Esophagus muscularis mucosa (tissue), 4 donors: ENCODE results near the gene OR7A5.
"Not testable (repeated sequence)": the region's sequence is repeated elsewhere in the genome, so short reads cannot be mapped to it uniquely, and the experiment has no call there.

Experiments
- CTCF ChIP-seq, 3 experiments: fragments of 200-600 bp in 2 of 3; fragments of 450-650 bp in 1 of 3; sonication (generic) in 2 of 3; IDR thresholded peaks; one replicate each; pipeline ENCODE4 v1.5.1; 2017 to 2019; ENCODE audit warnings: antibody characterized with exemption in 3 of 3, mild to moderate bottlenecking in 2 of 3, moderate library complexity in 1 of 3
- EP300 ChIP-seq: sonication (generic); formaldehyde crosslinking; IDR thresholded peaks from one replicate; pipeline ENCODE4 v1.6.1; 2017; ENCODE audit warnings: antibody characterized with exemption
- POLR2A ChIP-seq: fragments of 450-650 bp; IDR thresholded peaks from one replicate; pipeline ENCODE4 v1.6.1; 2017; ENCODE audit warnings: antibody characterized with exemption, moderate library complexity, mild to moderate bottlenecking, low read depth
- POLR2AphosphoS5 ChIP-seq, 2 donors: sonication (generic); formaldehyde crosslinking; IDR thresholded peaks; one replicate each; pipeline ENCODE4 v1.6.1; 2017; ENCODE audit warnings: antibody characterized with exemption in 2 of 2

GRCh38 chr19:14781713-14782536, 53.1 kb downstream of the OR7A5 start:
- TF ChIP-seq EP300; POLR2A; POLR2AphosphoS5 (IDR thresholded peaks at IDR 0.05); CTCF (IDR thresholded peaks at IDR 0.05): not testable (repeated sequence)
